Activated CD8-positive, alpha-beta memory T cell treated with anti-CD3 and anti-CD28 coated beads, Interleukin-2, amount 50 U/mL, for 1 hour (primary cell): Measurements from ENCODE around the gene SLC24A4.

Experiments
- DNase-seq: peaks from one replicate; pipeline ENCODE4 v3.0.0-alpha.2; 2020; ENCODE audit errors: extremely low read depth

The SLC24A4 gene, protein sequence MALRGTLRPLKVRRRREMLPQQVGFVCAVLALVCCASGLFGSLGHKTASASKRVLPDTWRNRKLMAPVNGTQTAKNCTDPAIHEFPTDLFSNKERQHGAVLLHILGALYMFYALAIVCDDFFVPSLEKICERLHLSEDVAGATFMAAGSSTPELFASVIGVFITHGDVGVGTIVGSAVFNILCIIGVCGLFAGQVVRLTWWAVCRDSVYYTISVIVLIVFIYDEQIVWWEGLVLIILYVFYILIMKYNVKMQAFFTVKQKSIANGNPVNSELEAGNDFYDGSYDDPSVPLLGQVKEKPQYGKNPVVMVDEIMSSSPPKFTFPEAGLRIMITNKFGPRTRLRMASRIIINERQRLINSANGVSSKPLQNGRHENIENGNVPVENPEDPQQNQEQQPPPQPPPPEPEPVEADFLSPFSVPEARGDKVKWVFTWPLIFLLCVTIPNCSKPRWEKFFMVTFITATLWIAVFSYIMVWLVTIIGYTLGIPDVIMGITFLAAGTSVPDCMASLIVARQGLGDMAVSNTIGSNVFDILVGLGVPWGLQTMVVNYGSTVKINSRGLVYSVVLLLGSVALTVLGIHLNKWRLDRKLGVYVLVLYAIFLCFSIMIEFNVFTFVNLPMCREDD

DNA sequence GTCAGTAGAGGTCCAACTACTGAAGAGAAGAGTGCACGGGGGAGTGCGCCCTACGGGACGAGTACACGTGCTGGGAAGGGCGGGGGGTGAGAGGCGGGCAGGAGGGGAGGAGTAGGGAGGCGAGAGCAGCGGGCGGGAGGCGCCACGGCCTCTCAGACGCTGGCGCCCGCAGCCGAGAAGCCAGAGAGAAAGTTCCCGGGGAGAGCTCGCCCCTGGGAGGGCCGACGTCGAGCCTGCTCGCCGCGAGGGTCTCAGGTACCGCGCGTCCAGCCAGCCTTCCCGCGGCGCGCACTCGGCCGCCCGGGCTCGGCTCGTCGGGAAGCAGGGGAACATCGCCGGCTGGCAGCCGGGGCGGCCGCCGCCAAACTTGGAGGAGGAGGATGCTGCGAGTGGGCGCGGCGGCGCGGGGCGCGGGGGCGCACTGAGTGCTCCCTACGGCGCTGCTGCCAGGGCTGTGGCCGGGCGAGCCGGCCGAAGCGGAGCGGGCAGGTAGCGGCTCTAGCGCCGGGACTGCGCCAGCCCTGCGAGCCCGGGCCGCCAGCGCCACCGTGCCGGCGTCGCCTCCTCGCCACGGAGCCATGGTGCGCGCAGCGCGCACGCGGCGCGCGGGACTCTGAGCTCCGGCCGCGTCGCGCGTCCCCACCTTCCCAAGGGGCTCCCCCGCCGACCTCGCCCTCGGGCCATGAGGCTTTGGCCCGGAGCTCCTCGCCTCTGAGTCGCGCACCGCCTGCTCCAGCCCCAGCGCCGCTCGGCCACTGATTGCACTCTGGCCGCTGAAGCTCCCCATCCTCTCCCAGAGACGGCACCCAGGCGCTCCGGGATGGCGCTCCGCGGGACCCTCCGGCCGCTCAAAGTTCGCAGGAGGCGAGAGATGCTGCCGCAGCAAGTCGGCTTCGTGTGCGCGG is at the start of gene SLC24A4:
TSS of gene SLC24A4 (plus strand) at position 155 of the 905 bp plus-strand sequence. CDS start at position 821, 666 bp downstream.
- DNase-seq = no peak

DNA sequence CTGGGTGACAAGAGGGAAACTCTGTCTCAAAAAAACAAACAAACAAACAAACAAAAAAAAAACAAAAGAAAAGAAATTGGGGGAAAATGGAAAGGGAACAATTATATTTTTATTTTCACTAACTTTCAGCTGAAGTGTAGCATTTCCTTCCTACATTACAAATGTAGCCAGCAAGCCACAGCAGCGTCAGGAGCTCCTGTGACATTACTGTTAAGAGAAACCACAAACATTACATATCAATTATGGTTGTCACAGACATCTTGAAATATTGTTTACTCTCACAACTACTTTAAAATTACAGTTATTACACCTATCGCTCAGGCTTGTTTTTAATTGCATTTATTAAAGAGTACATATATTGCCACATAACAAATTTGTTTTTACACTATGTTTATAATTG is 49.8 kb upstream of the SLC24A4 start:
- DNase-seq = no peak

DNA sequence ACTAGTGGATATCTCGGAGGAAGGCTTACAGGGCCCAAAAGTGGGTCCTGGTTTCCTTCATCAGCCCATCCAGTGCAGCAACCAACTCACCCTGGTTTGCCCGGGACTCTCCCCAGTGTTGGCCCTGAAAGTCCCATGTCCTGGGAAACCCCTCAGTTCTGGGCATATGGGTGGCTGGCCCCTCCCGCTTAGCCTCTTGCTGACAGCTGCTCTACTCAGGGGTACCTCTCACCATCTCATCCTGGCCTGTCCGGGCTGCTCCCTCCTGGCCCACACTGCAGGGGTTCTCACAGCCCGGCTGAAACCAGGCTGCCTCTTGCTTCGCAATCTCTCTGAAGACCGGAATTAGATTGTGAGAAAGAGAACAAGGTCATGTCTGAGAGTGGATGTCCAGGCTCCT is 48.9 kb upstream of the SLC24A4 start:
- DNase-seq = no peak

DNA sequence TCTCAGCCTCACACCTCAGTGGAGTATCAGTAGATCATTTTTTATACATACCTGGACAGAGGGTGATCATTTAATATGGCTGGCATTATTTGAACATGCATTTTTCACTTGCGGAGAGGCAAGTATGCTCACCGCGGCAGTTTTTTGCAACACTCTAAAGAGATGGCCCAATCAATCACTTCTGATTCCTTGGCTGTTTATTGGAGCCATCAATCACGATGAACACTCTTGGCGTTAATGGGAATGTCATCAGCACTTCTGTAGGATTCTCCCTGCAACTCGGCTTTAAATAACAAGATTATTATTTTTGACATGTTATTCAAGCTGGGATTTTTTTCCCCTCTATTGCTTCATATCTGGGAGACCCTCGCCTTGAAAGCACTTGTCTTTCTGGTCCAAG is 46.9 kb upstream of the SLC24A4 start:
- no peak for DNase-seq

DNA sequence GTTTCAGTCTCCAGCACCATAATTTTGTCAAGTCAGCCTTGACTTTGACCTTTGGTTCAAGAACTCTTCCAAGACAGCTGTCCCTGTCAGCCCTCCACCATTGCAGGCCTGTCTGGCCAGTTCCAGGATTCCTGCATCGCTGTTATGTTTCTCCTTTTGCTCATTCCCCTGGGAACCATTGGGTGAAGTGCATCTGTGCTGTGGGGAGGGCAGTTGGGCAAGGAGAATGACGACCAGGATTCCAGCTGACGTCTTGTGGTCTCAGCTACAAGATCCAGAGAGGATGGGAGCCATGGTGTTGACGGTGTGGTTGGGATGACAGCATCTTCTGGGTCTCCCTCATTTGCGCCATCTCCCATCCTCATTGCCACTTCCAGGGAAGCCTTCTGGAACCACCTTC is 45.9 kb upstream of the SLC24A4 start:
- DNase-seq = no peak

DNA sequence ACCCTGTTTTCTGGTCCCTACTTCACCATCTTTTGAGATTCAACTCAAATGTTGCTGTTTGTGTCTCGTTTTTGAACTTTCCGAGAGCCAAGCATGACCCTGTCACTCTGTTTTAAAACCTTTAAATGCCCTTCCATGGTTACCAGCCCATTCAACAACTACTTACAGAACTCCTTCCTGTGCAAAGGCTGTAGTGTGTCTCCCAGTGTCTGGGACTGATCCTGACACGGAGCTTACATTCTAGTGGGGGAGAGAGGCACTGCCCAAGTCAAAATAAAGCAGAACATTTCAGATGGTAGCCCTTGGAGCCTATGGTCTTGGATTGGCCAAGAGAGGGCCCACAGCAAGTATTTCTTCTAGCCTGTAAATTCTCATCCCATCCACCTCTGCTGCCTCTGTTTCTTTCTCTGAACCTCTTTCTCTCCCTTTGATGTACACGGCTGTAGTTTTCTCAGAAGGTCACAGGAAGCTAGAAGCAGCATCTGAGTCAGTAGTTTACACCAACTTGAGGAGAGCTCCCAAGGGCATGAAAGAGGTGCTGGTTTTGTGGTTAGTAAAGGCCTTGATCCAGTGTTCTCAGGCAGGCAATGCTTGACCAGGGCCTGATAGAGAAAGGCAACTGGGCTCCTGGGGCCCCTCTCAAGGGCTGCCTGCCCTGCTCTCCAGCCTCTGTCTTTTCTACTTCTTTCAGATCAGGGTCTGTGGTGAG is 42.3 kb upstream of the SLC24A4 start:
- DNase-seq = no peak

DNA sequence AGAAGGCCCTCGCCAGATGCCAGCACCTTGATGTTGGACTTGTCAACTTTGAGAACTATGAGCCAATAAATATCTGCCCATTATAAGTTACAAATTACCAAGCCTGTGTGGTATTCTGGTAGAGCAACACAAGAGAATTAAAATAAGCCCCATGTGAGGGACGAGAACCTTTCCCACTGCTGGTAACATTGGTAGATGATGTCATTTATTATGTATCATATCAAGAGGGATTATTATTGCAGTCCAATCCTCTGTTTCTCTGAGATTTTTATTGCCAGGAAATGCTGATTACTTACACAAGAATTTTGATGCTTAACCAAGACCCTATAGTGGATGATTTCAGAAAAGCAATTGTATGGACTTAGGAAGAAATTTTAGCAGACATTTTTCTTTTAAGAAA is 40.3 kb upstream of the SLC24A4 start:
- no peak for DNase-seq

DNA sequence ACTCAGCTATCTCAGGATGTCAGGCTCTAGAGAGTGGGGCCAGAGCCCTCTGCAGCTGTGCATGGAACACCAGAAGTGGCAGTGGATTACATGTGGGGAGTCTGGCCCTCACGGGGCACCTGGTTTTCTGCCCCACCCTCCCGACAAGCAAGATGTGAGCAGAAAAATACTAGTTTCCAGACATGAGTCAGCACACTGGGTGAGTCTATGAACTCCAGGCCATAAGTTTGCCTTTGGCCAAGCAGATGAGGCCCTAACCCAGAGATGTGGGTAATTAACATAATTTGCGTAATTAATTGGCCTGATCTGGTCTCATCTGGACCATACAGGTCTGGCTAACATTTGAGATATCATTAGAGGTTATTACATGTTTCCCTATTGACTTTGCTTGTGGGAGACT is 37.7 kb upstream of the SLC24A4 start:
- DNase-seq = no peak

DNA sequence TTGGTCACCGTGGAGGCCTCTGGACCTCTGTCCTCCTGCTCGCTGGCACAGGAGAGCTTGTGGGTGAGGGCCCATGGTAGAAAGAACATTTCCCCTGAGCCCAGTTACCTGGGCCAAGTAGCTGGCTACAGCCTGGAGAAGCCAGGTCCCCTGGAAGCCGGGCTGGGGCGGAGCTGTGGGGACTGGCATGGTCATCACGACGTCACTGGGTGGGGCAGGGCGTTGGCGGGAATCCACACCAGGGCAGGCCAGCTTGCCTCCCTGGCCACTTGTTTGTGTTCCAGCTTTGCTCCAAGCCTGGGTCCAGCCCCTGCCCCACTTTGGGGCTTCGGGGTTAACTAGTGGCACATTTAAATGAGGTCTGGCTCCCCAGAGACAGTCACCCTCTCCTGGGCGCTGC is 35.0 kb upstream of the SLC24A4 start:
- DNase-seq = no peak

DNA sequence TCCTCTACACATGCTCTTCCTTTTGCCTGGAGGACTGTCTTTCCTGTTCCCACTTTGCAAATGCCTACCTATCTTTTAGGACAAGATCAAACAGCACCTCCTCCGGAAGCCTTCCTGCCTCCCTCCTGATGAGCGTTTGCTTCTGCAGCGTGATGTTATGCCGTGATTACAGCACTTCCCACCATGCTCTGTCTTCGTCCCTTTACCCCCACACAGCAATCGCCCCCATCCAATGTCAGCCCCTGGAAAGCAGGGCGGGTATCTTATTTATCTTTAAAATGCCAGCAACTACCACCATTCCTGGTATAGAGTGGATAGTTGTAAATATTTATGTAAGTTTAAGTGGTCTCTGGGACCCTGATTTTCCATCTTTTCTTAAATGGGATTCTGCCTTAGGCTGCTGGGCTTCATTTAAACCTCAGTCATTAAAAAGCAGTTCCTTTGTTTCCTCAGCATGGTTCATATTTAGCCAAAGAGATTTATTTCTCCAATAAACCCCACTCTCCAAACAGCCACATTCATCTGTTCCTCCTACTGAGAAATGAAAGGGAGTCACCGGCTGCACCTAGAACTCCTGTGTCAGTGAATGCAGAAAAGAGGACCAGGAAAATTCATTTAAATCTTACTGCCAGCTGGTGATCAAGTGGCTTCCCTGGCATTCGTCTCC is 33.8 kb upstream of the SLC24A4 start:
- DNase-seq = no peak

DNA sequence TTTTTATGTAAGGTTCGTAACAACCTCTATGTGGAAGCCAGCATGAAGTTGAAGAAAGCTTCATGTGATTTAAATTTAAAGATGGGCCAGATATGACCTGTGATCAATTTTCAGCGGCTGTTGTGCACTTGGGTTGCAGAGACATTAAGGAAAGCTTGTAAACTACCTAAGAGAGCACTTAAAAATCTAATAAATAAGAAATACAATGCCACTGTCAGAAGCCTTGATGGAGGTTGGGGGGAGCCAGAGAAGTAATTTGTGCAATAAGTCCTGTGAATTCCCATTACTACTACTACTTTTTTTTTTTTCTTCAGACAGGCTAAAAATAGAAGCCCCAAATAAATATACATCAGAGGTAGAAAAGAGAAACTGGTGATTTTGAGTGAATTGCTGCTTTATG is 30.3 kb upstream of the SLC24A4 start:
- no peak for DNase-seq

DNA sequence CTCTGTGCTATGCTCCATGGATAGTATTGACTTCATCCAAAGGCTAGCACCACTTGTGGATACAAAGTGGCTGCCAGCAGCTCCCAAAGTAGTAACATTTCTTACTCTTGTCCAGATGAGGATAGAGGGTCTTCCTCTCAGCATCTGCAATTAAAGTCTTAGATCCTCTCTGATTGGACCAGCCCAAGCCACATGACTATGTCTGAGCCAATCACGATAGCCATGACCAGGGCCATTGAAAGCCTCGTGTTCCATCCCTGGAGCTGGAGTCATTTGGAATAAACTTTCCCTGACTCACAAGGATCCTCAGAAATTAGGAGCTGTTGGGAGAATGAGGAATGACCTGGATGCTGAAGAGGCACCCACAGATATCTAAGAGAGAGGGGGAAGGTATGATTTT is 28.5 kb upstream of the SLC24A4 start:
- DNase-seq = no peak

DNA sequence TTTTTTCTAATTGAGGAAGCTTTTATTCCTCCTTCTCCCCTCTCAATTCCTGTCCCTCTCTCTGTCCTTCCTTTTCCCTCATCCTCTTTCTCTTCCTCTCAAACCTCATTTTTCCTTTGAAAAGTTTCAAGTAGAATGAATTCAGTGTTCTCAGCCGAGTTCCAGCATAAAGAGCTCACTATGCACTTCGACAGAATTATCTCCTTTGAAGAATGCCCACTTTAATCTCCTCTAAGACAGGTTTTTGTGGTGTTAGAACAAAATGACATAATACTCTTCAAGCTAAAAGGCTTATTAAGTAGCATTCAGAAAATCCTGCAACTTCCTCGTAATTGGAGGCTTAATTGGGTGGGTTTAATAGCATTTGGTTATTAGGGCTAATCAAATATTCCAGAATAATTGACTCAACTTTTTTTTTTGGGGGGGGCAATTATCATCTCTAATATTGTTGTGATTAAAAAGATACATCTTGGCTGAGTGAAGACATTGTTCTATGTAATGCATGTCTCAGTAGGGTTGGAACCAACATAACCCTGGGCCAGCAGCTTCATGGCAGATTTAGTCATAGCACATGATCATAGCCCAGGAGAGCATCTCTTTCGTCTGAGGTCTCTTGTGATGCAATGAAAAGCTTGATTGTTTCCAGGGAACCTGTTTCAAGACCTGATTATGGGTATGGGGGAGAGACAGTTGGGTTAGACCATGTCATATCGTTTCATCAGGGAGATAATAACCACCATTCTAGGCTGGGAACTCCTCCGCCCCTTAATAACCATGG is 25.0 kb upstream of the SLC24A4 start:
- no peak for DNase-seq

DNA sequence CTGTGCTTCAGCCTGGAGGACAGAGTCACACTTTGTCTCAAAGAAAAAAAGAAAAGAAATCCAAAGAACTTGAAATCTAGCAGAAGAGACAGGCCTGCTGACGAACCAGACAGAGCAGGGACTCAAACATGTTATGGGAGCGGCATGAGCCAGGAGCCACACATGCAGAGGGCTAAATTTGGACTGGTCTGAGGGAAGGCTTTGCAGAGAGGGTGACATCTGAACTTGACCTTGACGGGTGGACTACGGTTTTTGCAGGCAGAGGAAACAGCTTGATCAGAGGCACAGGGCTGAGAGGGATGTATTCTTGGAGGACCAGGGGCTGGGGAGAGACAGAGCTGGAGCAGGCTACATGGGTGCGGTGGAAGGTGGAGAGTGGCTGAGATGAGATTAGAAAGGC is 20.5 kb upstream of the SLC24A4 start:
- no peak for DNase-seq

DNA sequence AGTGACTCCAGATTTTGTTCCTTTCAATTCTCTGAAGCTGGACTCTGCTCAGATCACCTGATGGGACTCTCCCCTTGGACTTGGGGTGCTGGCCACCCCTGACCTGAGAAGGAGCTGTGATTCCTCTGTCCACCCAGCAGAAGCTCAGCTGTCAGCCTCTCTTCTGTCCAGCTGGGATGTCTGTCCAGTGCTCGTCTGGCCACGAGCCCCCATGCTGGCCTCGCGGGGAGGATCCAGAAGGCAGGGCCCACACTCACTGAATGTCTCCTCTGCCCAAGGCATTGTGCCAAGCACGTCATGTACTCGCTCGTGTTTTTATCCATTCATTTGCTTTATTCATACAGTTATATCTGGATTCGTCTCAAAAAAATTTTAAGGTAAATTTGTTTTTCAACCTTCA is 14.2 kb upstream of the SLC24A4 start:
- no peak for DNase-seq

DNA sequence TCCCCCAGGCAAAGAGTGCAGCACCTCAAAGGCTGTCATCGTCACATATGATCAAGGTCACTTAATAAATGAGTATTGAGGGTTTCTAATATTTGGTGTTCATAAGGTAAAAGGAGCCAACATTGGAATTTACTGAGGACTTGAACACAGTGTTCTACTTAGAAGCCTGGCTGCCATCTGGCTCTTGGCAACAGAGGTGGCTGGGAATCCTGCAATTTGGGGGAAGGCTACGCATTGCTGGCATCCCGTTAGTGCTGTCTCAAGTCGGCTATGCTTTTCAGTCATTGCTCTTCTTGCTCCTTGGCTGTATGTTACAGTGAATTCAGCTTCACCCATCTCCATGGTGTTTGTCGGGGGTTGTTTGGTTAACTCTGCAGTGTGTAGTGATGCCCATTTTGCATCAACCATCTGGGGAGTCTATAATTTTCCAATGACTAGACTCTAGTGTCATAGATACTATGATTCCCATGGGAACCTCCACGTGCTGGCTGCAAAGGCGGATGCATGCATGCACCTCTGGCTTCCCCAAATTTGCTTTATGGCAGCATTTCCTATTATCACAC is 12.9 kb upstream of the SLC24A4 start:
- no peak for DNase-seq

DNA sequence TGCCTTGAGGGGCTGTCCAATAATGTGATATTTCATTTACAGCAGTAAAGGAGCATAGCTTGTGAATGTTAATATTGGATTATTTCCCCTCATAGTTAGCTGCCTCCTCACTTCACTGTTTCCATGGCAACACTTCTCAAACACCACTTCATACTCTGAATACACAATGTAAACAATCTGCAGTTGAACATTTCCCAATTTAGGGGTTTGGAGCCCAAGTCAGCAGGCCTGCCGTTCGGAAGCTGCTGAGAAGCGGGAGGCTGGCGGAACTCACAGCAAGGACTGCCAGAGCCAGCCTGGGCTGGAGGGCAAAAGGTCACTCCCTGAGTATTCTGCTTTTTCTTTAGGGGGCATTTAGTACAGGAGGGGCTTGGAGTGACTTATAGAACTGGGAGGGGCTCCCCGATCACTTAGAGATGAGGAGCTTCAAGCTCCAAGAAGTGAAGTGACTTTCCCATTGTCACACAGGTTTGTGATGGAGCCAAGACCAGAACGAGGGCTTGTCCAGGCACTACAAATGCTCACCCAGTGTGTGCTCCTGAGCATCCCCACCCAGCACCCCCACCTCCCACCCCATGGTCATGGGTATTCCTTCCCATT is 12.1 kb upstream of the SLC24A4 start:
- DNase-seq = no peak

DNA sequence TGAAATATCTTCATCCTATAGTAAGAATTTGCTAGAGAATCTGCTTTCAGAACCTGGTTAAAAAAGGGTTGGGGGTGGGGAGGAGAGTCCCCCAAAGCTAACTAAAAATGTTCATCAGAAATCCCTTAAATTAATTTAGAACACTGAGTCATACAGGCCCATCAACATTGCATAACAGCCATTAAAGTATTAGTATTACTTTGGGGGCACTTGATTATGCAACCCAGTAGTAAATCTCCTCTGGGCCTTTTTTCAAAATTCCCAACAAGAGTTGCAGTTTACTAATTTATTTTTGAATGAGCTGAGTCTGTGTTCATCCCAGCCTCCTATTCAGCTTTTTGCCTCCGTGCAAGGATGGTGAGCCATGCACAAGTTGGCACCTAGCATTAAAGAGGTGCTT is 8.8 kb upstream of the SLC24A4 start:
- no peak for DNase-seq

DNA sequence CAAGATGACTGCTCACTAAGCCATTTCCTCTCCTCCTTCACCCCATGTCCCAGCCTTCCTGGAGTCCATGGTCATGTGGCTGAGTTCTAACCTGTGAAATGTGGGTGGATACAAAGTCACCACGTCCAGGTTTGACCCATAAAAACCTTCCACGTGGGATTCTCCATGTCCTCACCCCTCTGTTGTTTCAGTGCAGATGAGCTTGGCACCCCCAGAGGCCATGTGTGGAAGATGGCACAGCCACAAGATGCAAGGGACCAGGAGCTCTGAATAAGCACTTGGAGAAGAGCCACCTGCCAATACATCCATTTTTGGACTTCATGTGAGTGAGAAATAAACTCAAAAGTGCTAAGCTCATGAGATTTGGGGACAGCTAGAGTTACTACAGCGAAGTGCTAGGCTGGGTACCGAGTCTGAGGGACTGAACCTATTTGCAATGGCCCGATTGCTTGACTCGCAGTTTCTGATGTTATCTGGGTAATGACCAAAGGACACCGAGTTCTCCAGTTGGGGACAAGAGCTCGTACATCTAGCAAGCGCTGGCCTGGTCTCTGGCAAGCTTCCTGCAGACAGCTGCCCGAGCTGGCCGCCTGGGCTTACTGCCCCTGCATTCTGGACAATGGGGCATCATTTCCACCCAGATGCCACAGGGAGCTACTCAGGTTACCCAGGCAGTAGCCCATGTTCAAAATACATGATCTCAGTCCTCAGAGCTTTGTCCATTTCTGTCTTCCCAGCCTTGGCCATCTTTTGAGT is 7.7 kb upstream of the SLC24A4 start:
- no peak for DNase-seq
